ENCODE data around the gene HDHD5. TPM values are rescaled to one million over a fixed set of nuclear protein-coding genes. Genes with fewer than 3 reads are reported as not detected.

Gene HDHD5
- total RNA-seq, 1 experiment from 2014 or later = 68.4 TPM

GRCh38 chr22:17114173-17114897, 44.7 kb downstream of the HDHD5 start:
- Histone ChIP-seq H2BK12ac (ENCODE audit: insufficient read length, low read depth, low read length) (no peak overlapping the region), H4K91ac (ENCODE audit: insufficient read length, low read depth, low read length) (no peak overlapping the region), H2BK5ac (ENCODE audit: insufficient read length, low read length) (no peak overlapping the region), H3T11ph (ENCODE audit: low read length) (no peak overlapping the region), H4K20me1 (ENCODE audit: control insufficient read depth, insufficient read depth, insufficient read length) (no peaks in the 10 kb centered on the region), H4K8ac (replicated peaks; ENCODE audit: insufficient read length, low read depth, low read length) (no peak overlapping the region), H3K4ac (ENCODE audit: low read depth, low read length) (no peak overlapping the region), H2BK120ac (ENCODE audit: low read depth, low read length, poor library complexity, severe bottlenecking) (no peak overlapping the region), H3K23me2 (ENCODE audit: insufficient read length, low read depth, low read length, poor library complexity, severe bottlenecking) (no peaks in the 10 kb centered on the region), H4K5ac (ENCODE audit: insufficient read length, low read depth, low read length) (no peak overlapping the region), H3K9me3 (ENCODE audit: control insufficient read depth, low read depth, low read length) (no peaks in the 10 kb centered on the region), H3K4me1 (ENCODE audit: insufficient read depth, low read length) (no peaks in the 10 kb centered on the region; the same call in 1 of the 2 replicates), H3K23ac (ENCODE audit: insufficient read length, low read depth, low read length) (no peak overlapping the region), H3K18ac (ENCODE audit: insufficient read length, low read depth, low read length) (no peak overlapping the region), H3K56ac (ENCODE audit: insufficient read length, low read depth, low read length) (no peak overlapping the region), H3K27ac (ENCODE audit: insufficient read length, low read depth, low read length) (no peak overlapping the region), H3K14ac (ENCODE audit: insufficient read depth, low read length) (no peak overlapping the region; the same call in 1 of the 2 replicates), H3K9ac (ENCODE audit: extremely low read depth, insufficient read length, low read length) (no peak overlapping the region), H3K4me2 (ENCODE audit: insufficient read depth, insufficient read length, low read length) (no peak overlapping the region), H3K79me1 (ENCODE audit: insufficient read depth, low read depth, low read length, poor library complexity, severe bottlenecking) (no peaks in the 10 kb centered on the region), H2BK15ac (ENCODE audit: low read depth, low read length) (no peak overlapping the region), H3K79me2 (ENCODE audit: insufficient read depth, low read length) (no peaks in the 10 kb centered on the region), H2AFZ (ENCODE audit: low read length) (no peak overlapping the region), H3K27me3 (ENCODE audit: insufficient read depth, low read length) (no peaks in the 10 kb centered on the region), H2AK5ac (ENCODE audit: insufficient read length, low read length) (no peak overlapping the region), H2BK20ac (ENCODE audit: low read depth, low read length, poor library complexity, severe bottlenecking) (no peak overlapping the region)
- WGBS (ENCODE audit: extremely low coverage, insufficient read length, low lambda C conversion rate) = no CpG with 5 or more reads among the region's 13 CpGs
- TF ChIP-seq CTCF (conservative IDR thresholded peaks at IDR 0.05) = no peak
- H3K27me3 Mint-ChIP-seq (ENCODE audit: low read depth) = 0 out of 2 replicates have a peak, but pooled peaks cover 2% of the 10 kb centered on the region
- no peak for DNase-seq
- peaks cover under 1 to 7% (median 1%) of the 10 kb centered on the region in 3 experiments; a peak in 4 of 7 replicates for H3K36me3 Mint-ChIP-seq (ENCODE audit: insufficient read depth in 1 of 3, low read depth in 3 of 3)
- H3K27ac Mint-ChIP-seq = no peak overlapping the region
- H3K9me3 Mint-ChIP-seq = no peaks in the 10 kb centered on the region; a peak in 1 of 5 replicates
- H3K4me3 Mint-ChIP-seq = no peak overlapping the region
- peaks cover 27 to 37% of the 10 kb centered on the region in 2 experiments for H3K4me1 Mint-ChIP-seq
